Measurements from ENCODE around the gene ITPKB.

GRCh38 chr1:226665505-226666163 is 73.4 kb downstream of the ITPKB start:
- TF ChIP-seq CTCF (IDR thresholded peaks at IDR 0.05) (no peak), EZH2 (IDR thresholded peaks at IDR 0.05) (no peak), EZH2phosphoT487 (IDR thresholded peaks at IDR 0.05) (no peak)
